Measurements from ENCODE around the gene UBE3D. TPM values are rescaled to one million over a fixed set of nuclear protein-coding genes. Genes with fewer than 3 reads are reported as not detected.

The UBE3D gene
- total RNA-seq, 1 experiment from 2014 or later: 38.0 TPM

GRCh38 chr6:83055366-83055964 lies 10.2 kb downstream of the UBE3D start:
- Histone ChIP-seq H3K9me3 (ENCODE audit: low read depth, low read length, poor library complexity, severe bottlenecking) (no peaks in the 10 kb centered on the region), H3K27me3 (replicated peaks; ENCODE audit: insufficient read depth, low read depth, low read length, poor library complexity) (no peaks in the 10 kb centered on the region), H3K27ac (ENCODE audit: low read depth, low read length, poor library complexity, severe bottlenecking) (peak overlapping the region; percentile 61), H3K36me3 (ENCODE audit: insufficient read depth, low read length, poor library complexity, severe bottlenecking) (peaks cover 44% of the 10 kb centered on the region), H3K4me1 (ENCODE audit: insufficient read depth, low read length, poor library complexity, severe bottlenecking) (peaks cover 69% of the 10 kb centered on the region), H3K4me3 (ENCODE audit: low read depth, low read length, poor library complexity, severe bottlenecking) (no peak overlapping the region)
- TF ChIP-seq CTCF (conservative IDR thresholded peaks at IDR 0.05; ENCODE audit: low read depth, low read length) (peak; percentile 87), EZH2 (IDR thresholded peaks at IDR 0.05; ENCODE audit: borderline replicate concordance, low read depth, low read length, poor library complexity, severe bottlenecking) (no peak)
- POLR2A ChIA-PET (ENCODE audit: low non-redundant PET): no interaction called here
- BruUV-seq (replicated peaks): no TSS peak
- intact Hi-C loops (cut with micrococcal nuclease; ENCODE audit: unreplicated experiment): loop anchor here (1.0 to 10.0 kb wide), 5 partner anchors 365 to 971 kb away; partner anchors contain the start of gene TPBG
- CTCF ChIA-PET: interaction anchor here (1.4 kb wide), 1 partner anchor 366 kb away, joined by 4 read pairs; no protein-coding TSS in a partner anchor
- peak; percentile 80 for DNase-seq (ENCODE audit: low spot score)

- Histone ChIP-seq H3K4me1 (ENCODE audit: insufficient read depth, low read length, poor library complexity, severe bottlenecking) (peaks cover 69% of the 10 kb centered on the region), H3K27ac (ENCODE audit: low read depth, low read length, poor library complexity, severe bottlenecking) (peak overlapping the region; percentile 33), H3K36me3 (ENCODE audit: insufficient read depth, low read length, poor library complexity, severe bottlenecking) (peaks cover 38% of the 10 kb centered on the region), H3K4me3 (ENCODE audit: low read depth, low read length, poor library complexity, severe bottlenecking) (no peak overlapping the region), H3K27me3 (replicated peaks; ENCODE audit: insufficient read depth, low read depth, low read length, poor library complexity) (no peaks in the 10 kb centered on the region), H3K9me3 (ENCODE audit: low read depth, low read length, poor library complexity, severe bottlenecking) (no peaks in the 10 kb centered on the region)
- no TSS peak for BruUV-seq (replicated peaks)
- CTCF ChIA-PET: no interaction called here
- intact Hi-C loops (cut with micrococcal nuclease; ENCODE audit: unreplicated experiment): loop anchor here (10.0 kb wide), 2 partner anchors 439 to 969 kb away; no protein-coding TSS in a partner anchor
- POLR2A ChIA-PET (ENCODE audit: low non-redundant PET): no interaction called here
- TF ChIP-seq EZH2 (IDR thresholded peaks at IDR 0.05; ENCODE audit: borderline replicate concordance, low read depth, low read length, poor library complexity, severe bottlenecking) (no peak), CTCF (conservative IDR thresholded peaks at IDR 0.05; ENCODE audit: low read depth, low read length) (no peak)
- no peak for DNase-seq (ENCODE audit: low spot score)
Observed at GRCh38 chr6:83053678-83054077, 12.0 kb downstream of the UBE3D start.

- no peak for TF ChIP-seq CTCF (conservative IDR thresholded peaks at IDR 0.05; ENCODE audit: low read depth, low read length)
- TF ChIP-seq EZH2 (IDR thresholded peaks at IDR 0.05; ENCODE audit: borderline replicate concordance, low read depth, low read length, poor library complexity, severe bottlenecking): no peak
- CTCF ChIA-PET: no interaction called here
- no peaks in the 10 kb centered on the region for H3K27me3 ChIP-seq (replicated peaks; ENCODE audit: insufficient read depth, low read depth, low read length, poor library complexity)
Observed at GRCh38 chr6:83051377-83052172, 14.1 kb downstream of the UBE3D start.

More at GRCh38 chr6:83051377-83052172, 14.1 kb downstream of the UBE3D start:
- Histone ChIP-seq H3K4me3 (ENCODE audit: low read depth, low read length, poor library complexity, severe bottlenecking) (no peak overlapping the region), H3K4me1 (ENCODE audit: insufficient read depth, low read length, poor library complexity, severe bottlenecking) (peaks cover 49% of the 10 kb centered on the region), H3K27ac (ENCODE audit: low read depth, low read length, poor library complexity, severe bottlenecking) (no peak overlapping the region), H3K36me3 (ENCODE audit: insufficient read depth, low read length, poor library complexity, severe bottlenecking) (peaks cover 27% of the 10 kb centered on the region), H3K9me3 (ENCODE audit: low read depth, low read length, poor library complexity, severe bottlenecking) (no peaks in the 10 kb centered on the region)
- POLR2A ChIA-PET (ENCODE audit: low non-redundant PET): no interaction called here
- intact Hi-C loops (cut with micrococcal nuclease; ENCODE audit: unreplicated experiment): loop anchor here (10.0 kb wide), 2 partner anchors 437 to 967 kb away; no protein-coding TSS in a partner anchor
- BruUV-seq (replicated peaks): no TSS peak
- DNase-seq (ENCODE audit: low spot score): no peak
